DND-41 (cell line): ENCODE results near the gene HES5.

ENCODE experiments used
- ATAC-seq: fragments of 200-7000 bp; cut with Tn5 transposase; 3 replicates; pipeline ENCODE4 v1.9.1; 2021; ENCODE audit warnings: low read depth; ENCODE audit not compliant: insufficient read depth
- DNase-seq: peaks from one replicate; pipeline ENCODE4 v3.0.0-alpha.2; 2020
- H2AFZ ChIP-seq: 2 replicates; pipeline ENCODE4 v1.6.0; 2012; ENCODE audit warnings: low read depth, low read length
- H3K27ac ChIP-seq: 2 replicates; pipeline ENCODE4 v1.5.1; 2012; ENCODE audit warnings: low read length, inconsistent platforms
- H3K27me3 ChIP-seq: fragments of 200-600 bp; sonication (generic); 2 replicates; pipeline ENCODE4 v1.6.0; 2012; ENCODE audit warnings: low read length, mild to moderate bottlenecking, inconsistent platforms; ENCODE audit not compliant: insufficient read depth, poor library complexity
- H3K36me3 ChIP-seq: 2 replicates; pipeline ENCODE4 v1.5.1; 2012; ENCODE audit warnings: low read length, inconsistent platforms; ENCODE audit not compliant: insufficient read depth
- H3K4me1 ChIP-seq: 2 replicates; pipeline ENCODE4 v1.5.1; 2012; ENCODE audit warnings: mild to moderate bottlenecking, low read length; ENCODE audit not compliant: insufficient read depth
- H3K4me2 ChIP-seq: 2 replicates; pipeline ENCODE4 v1.6.0; 2012; ENCODE audit warnings: mild to moderate bottlenecking, moderate library complexity, low read length, inconsistent platforms; ENCODE audit not compliant: insufficient read depth
- H3K4me3 ChIP-seq, 2 experiments: fragments of 200-600 bp in 1 of 2; shearing (Covaris generic) in 1 of 2; 2 replicates each; pipeline ENCODE4 v1.5.1; 2012 to 2016; ENCODE audit warnings: inconsistent platforms in 2 of 2, low read length in 2 of 2, mild to moderate bottlenecking in 2 of 2, low read depth in 1 of 2, moderate library complexity in 1 of 2
- H3K79me2 ChIP-seq: 2 replicates; pipeline ENCODE4 v1.6.0; 2012; ENCODE audit warnings: low read length, inconsistent platforms; ENCODE audit not compliant: insufficient read depth
- H3K9ac ChIP-seq: 2 replicates; pipeline ENCODE4 v1.6.0; 2012; ENCODE audit warnings: low read depth, mild to moderate bottlenecking, inconsistent platforms, low read length, moderate library complexity
- H3K9me3 ChIP-seq: 2 replicates; pipeline ENCODE4 v1.5.1; 2012; ENCODE audit warnings: low read length, moderate library complexity, mild to moderate bottlenecking, inconsistent platforms; ENCODE audit not compliant: insufficient read depth, severe bottlenecking
- H4K20me1 ChIP-seq: 2 replicates; pipeline ENCODE4 v1.6.0; 2012; ENCODE audit warnings: low read length; ENCODE audit not compliant: insufficient read depth
- EZH2 ChIP-seq: IDR thresholded peaks from 3 replicates; pipeline ENCODE4 v1.6.1; 2012; ENCODE audit warnings: borderline replicate concordance, low read depth, mild to moderate bottlenecking, moderate library complexity, low read length, inconsistent platforms; ENCODE audit not compliant: severe bottlenecking
- TF ChIP-seq, protein P1 (sequence below): IDR thresholded peaks from 2 replicates; pipeline ENCODE4 v1.5.1; 2012; ENCODE audit warnings: borderline replicate concordance, low read length, moderate library complexity, mild to moderate bottlenecking; ENCODE audit not compliant: poor library complexity, severe bottlenecking; ENCODE audit errors: extremely low read depth

Gene HES5

GRCh38 chr1:2559509-2560298 lies 29.6 kb upstream of the HES5 start:
- Histone ChIP-seq H3K9me3 (no peaks in the 10 kb centered on the region), H3K4me3 (no peak overlapping the region), H2AFZ (no peak overlapping the region), H3K27me3 (no peaks in the 10 kb centered on the region), H3K9ac (no peak overlapping the region), H4K20me1 (no peaks in the 10 kb centered on the region), H3K27ac (no peak overlapping the region), H3K36me3 (no peaks in the 10 kb centered on the region), H3K79me2 (no peaks in the 10 kb centered on the region), H3K4me1 (peaks cover 31% of the 10 kb centered on the region), H3K4me2 (no peak overlapping the region)
- DNase-seq: no peak
- TF ChIP-seq EZH2: no peak
- TF ChIP-seq, protein P1, sequence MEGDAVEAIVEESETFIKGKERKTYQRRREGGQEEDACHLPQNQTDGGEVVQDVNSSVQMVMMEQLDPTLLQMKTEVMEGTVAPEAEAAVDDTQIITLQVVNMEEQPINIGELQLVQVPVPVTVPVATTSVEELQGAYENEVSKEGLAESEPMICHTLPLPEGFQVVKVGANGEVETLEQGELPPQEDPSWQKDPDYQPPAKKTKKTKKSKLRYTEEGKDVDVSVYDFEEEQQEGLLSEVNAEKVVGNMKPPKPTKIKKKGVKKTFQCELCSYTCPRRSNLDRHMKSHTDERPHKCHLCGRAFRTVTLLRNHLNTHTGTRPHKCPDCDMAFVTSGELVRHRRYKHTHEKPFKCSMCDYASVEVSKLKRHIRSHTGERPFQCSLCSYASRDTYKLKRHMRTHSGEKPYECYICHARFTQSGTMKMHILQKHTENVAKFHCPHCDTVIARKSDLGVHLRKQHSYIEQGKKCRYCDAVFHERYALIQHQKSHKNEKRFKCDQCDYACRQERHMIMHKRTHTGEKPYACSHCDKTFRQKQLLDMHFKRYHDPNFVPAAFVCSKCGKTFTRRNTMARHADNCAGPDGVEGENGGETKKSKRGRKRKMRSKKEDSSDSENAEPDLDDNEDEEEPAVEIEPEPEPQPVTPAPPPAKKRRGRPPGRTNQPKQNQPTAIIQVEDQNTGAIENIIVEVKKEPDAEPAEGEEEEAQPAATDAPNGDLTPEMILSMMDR: no peak
- no peak for ATAC-seq

DNA sequence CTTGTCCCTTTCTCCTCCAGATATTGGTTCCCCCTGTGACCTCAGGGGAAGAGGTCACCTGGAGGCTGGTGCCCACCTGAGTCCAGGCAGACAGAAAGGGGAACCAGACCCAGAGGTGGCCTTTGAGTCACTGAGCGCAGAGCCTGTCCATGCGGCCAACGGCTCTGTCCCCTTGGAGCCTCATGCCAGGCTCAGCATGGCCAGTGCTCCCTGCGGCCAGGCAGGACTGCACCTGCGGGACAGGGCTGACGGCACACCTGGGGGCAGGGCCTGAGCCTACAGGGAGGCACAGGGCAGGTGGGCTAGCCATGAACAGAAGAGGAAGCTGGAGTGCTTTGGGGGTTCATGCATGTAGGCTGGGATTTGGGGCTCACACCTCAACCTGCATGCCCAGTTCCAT lies 28.8 kb upstream of the HES5 start:
- H3K9me3 ChIP-seq: no peaks in the 10 kb centered on the region
- H2AFZ ChIP-seq: no peak overlapping the region
- H3K9ac ChIP-seq: no peak overlapping the region
- TF ChIP-seq EZH2: no peak
- no peak for ATAC-seq
- H3K79me2 ChIP-seq: no peaks in the 10 kb centered on the region
- no peak overlapping the region for H3K27ac ChIP-seq
- no peaks in the 10 kb centered on the region for H3K27me3 ChIP-seq
- no peaks in the 10 kb centered on the region for H4K20me1 ChIP-seq
- H3K4me3 ChIP-seq: no peak overlapping the region
- H3K4me1 ChIP-seq: peaks cover 31% of the 10 kb centered on the region
- DNase-seq: no peak
- no peak overlapping the region for H3K4me2 ChIP-seq
- no peaks in the 10 kb centered on the region for H3K36me3 ChIP-seq

DNA sequence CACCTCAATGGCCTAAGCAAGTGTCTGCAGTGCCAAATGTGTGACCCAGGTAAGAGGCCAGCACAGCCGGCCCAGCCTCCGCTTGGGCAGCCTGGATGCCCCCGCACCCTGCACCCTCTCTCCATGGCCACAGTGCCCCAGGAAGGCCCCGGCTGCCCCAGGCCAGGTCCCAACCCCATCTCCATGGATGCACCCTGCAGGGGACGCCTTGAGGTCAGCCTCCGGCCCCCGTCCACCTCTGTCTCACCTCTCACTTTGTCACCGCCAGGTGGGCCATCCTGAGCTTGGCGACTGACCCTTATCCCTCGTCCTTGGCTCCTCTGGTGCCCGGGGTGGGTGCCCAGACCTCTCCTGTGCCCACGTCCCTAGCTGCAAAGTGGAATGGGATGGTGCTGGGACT lies 28.4 kb upstream of the HES5 start:
- Histone ChIP-seq H2AFZ (no peak overlapping the region), H3K36me3 (no peaks in the 10 kb centered on the region), H3K9me3 (no peaks in the 10 kb centered on the region), H3K9ac (no peak overlapping the region), H3K4me2 (no peak overlapping the region), H3K27ac (no peak overlapping the region), H4K20me1 (no peaks in the 10 kb centered on the region), H3K4me1 (peaks cover 31% of the 10 kb centered on the region), H3K4me3 (no peak overlapping the region), H3K79me2 (no peaks in the 10 kb centered on the region), H3K27me3 (no peaks in the 10 kb centered on the region)
- TF ChIP-seq, protein P1: no peak
- TF ChIP-seq EZH2: no peak
- ATAC-seq (no peak), DNase-seq (no peak)

DNA sequence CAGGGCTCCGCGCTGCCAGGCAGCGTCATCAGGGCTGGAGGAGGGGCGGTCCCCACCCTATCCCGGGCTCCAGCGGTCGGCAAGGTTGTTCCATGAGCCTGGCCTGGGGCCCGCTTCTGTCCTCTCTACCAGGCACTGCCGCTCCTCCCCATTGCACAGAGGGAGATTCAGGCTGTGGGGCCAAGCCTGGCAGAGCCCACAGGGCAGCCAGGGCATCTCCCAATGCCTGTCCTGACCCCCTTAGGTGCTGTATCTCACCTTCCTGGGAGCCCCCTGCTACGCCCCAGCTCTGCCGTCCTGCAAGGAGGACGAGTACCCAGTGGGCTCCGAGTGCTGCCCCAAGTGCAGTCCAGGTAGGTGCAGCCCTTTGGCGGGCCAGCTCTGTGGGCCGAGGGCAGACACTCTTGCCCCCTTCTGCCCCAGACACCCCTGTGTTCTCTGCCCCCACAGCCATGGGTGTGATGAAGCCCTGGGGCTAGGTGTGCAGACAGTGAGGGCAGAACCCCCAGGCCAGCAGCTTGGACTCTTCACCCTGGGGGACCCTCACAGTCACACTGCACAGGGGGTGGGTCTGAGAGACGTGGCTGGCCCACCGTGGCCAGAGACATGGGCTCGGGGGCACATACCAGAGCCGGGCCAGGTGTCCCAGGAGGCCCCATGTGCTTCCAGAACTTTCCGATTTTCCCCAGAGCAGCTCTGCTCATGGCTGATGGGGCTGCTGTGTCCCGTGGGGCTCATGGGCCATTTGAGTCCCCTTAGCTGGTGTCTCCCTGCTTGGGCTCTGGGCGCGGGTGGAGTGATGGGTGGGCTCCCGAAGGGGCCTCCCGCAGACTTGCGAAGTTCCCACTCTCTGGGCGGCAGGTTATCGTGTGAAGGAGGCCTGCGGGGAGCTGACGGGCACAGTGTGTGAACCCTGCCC lies 27.7 kb upstream of the HES5 start:
- TF ChIP-seq EZH2: no peak
- TF ChIP-seq, protein P1: no peak
- H3K4me1 ChIP-seq: peaks cover 31% of the 10 kb centered on the region
- no peaks in the 10 kb centered on the region for H3K79me2 ChIP-seq
- peak overlapping the region; percentile 77; the same call in 1 of the 2 replicates for H3K9ac ChIP-seq
- DNase-seq (no peak), ATAC-seq (no peak)
- H3K36me3 ChIP-seq: no peaks in the 10 kb centered on the region
- H3K4me2 ChIP-seq: peak overlapping the region; percentile 76
- H3K9me3 ChIP-seq: no peaks in the 10 kb centered on the region
- H3K27me3 ChIP-seq: no peaks in the 10 kb centered on the region
- no peaks in the 10 kb centered on the region for H4K20me1 ChIP-seq
- peak overlapping the region; percentile 90 for H3K27ac ChIP-seq
- peak overlapping the region in 1 of 2 experiments; percentile 59; a peak in 2 of 4 replicates for H3K4me3 ChIP-seq
- H2AFZ ChIP-seq: no peak overlapping the region
